HL-60/S4 (cell line): ENCODE results near the gene ZNF132.
"Not testable (repeated sequence)": the region's sequence is repeated elsewhere in the genome, so short reads cannot be mapped to it uniquely, and the experiment has no call there.

Experiments used
- in situ Hi-C: fragments of 300-500 bp; cut with MboI; formaldehyde crosslinking; loops from 2 replicates; pipeline ENCODE4 v1.14.3; 2022; ENCODE audit warnings: low sequenced_read_pairs

The ZNF132 gene

DNA sequence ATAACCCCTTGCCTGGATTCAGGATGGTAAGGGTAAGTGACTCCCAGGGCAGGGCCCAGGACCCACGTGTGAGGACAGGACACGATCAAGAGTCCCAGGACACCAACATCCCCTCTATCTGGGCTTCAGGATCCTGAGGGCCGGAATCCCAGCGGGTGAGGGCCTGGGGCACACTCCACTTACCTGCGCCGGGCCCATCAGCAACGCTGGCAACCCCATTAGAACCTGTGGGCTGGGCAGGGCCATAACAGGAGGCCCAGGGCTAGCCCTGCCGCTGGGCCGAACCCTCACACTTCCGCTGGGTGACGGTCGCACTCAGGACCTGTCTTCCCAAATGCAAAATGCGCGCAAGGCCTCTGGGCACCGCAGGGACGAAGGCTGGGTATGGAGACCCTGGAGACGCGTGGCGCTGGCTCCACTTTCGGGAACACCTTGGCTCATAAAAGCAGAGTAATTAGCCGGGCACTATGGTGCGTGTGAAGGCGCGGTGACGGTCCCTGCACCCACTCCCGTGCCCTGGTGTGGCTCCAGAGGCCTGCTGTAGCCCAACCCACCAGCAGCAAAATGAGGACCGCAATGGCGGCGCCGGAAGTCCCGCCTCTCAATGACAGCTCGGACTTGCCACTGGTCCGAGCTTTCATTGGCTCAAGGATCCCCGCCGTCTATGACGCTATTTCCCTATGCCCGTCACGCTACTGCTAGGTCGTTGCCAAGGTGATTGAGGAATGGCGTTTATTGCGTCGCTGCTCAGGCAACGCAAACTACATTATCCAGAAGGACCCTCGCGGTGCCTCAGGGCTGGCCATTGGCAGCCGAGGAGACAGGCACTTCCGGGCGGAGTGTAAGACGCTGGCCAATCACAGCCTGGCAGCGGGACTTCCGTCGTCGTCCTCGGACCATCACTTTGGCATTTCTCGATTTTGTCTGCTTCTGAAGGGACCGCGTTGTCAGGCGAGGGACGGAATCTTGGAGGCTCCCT is at the start of gene ZNF132:
ZNF132 (minus strand) TSS at position 578 of the 979 bp plus-strand sequence; CDS start at position 246, 332 bp downstream.
- in situ Hi-C loops = no loop called here

DNA sequence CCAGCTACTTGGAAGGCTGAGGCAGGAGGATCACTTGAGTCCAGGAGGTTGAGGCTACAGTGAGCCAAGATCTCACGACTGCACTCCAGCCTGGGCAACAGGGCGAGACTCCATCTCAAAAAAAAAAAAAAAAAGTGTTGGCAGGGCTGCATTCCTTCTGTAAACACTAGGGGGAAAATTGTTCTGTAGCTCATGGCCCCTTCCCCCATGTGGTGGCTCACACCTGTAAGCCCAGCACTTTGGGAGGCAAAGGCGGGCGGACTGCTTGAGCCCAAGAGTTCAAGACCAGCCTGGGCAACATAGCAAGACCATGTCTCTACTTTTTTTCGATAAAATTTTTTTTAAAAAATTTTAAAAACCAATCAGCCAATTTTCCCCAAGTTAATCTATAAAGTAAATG is 44.4 kb upstream of the ZNF132 start:
- in situ Hi-C loops = not testable (repeated sequence)

DNA sequence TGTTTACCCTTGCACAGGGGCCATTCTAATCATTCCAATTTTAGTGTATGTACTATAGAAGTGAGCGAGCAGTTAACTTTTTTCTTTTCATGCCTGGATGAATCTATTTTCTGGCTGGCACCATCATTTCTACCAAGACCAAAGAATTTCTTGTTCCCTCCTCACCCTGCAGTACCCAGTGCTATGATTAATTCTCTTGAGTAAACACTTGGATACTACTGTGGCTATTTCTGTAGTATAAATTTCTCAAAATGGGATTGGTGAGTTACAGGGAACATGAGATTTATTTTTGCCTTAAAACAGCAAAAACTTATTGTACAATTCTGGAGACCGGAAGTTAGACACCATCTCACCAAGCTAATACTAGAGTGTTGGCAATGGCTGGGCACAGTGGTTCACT is 43.8 kb upstream of the ZNF132 start:
- in situ Hi-C loops = no loop called here

DNA sequence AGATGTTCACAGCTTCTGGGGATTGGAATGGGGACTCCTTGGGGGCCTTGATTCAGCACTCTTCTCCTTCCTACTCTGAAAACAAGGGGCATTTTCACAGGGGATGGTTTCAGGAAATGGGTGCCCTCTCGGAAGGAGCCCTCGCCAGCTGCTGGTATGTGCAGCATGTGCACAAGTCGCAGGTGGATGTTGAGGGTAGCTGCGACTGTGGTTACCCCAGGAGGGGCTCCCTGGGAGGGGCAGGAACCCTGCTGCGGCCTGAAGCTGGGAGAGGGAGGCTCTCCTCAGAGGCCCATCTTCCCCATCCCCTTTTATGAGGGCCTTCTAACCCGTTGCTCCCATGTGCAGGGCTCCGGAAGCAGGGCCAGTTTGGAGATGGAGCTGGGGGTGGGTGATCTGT is 42.4 kb upstream of the ZNF132 start:
- in situ Hi-C loops = no loop called here

DNA sequence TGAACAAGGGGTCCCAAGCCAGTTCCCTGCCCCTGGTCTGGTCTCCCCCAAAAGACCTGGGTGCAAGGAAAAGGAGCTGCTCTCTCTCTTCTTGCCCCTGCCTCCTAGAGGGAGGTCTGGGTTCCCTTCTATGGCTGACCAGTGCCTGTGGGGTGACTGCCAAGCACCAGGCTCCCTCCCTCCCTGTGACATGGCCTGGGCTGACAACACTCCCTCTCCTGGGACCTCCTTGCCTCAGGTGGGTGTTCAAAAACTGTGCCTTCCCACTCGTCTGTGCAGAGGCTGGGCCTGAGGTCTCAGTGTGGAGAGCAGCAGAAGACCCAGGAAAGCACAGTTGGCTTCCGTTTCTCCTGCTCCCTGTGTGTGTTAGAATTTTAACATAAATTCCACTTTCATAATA is 40.9 kb upstream of the ZNF132 start:
- in situ Hi-C loops = no loop called here

- in situ Hi-C loops = no loop called here
Measured at GRCh38 chr19:58480481-58480830, 40.5 kb upstream of the ZNF132 start.

DNA sequence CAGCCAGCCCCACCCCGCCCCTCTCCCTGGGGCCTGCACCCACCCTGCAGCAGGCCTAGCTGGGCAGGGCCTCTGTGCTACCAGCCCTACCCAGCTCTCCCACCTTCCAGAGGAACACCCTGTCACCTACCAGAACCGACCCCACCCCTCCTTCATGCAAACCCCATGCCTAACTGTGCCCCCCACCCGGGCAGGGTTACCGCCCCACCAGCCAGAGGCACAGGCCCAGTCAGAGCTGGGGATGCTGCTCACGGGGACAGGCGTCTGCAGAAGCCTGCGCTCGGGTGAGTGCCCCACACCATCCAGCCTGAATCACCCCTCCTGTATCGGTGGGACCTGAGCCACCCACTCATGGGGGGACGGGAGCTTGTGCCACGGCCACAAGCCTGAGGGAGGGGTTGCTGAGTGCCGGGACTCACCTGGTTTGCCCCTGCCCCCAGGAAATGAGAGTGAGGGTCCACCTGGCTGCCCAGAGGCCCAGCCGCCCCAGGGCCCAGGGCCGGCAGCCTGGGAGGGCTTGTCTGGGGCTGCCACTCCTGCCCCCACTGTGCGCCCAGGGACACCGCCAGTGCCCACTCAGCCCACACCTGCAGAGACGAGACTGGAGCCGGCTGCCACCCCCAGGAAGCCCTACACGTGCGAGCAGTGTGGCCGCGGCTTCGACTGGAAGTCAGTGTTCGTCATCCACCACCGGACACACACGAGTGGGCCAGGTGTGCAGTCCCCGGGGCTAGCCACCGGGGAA is 40.0 kb upstream of the ZNF132 start:
- in situ Hi-C loops = no loop called here

DNA sequence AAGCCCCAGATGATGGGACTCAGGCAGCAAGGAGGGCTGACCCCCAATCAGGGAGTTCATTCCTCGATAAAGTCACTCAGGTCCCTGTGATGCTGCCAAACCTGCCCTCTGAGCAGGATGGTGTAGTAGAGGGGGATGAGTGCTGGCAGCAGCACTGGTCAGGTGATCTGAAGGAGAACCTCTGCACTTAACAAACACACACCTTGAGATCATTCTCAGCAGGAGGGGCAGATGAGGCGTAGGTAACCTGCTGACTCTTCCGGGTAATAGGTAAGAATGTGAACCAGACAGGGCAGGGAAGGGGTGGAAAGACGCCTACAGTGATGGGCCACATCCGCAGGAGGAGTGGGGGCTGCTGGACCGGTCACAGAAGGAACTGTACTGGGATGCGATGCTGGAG is 39.4 kb upstream of the ZNF132 start:
- in situ Hi-C loops = no loop called here

DNA sequence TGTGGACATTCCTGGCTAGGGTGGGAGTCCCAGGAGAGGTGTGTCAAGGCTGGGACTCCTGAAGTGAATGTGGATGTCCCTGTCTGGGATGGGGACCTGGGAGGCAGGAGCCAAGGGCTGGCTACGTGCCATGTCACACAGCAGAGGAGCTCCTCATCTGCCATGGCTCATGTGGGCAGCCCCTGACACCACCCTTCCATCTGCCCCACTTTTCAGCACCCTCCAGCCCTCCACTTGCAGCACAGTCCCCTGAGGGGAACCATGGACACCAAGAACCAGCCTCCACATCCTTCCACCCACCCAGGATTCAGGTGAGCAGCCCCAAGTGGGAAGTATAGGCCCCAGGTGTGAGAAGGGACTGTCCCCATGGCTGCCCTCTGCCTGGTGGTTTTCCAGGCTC is 37.9 kb upstream of the ZNF132 start:
- in situ Hi-C loops = no loop called here

GRCh38 chr19:58477130-58477529 is 37.2 kb upstream of the ZNF132 start:
- in situ Hi-C loops = no loop called here

- in situ Hi-C loops = no loop called here
Measured at GRCh38 chr19:58476498-58477015, 36.6 kb upstream of the ZNF132 start.

GRCh38 chr19:58475714-58476497 is 36.0 kb upstream of the ZNF132 start, which contains the start of gene ZNF446:
Gene ZNF446 (plus strand): TSS chr19:58476352. CDS start chr19:58477219, 867 bp downstream.
- in situ Hi-C loops = no loop called here

DNA sequence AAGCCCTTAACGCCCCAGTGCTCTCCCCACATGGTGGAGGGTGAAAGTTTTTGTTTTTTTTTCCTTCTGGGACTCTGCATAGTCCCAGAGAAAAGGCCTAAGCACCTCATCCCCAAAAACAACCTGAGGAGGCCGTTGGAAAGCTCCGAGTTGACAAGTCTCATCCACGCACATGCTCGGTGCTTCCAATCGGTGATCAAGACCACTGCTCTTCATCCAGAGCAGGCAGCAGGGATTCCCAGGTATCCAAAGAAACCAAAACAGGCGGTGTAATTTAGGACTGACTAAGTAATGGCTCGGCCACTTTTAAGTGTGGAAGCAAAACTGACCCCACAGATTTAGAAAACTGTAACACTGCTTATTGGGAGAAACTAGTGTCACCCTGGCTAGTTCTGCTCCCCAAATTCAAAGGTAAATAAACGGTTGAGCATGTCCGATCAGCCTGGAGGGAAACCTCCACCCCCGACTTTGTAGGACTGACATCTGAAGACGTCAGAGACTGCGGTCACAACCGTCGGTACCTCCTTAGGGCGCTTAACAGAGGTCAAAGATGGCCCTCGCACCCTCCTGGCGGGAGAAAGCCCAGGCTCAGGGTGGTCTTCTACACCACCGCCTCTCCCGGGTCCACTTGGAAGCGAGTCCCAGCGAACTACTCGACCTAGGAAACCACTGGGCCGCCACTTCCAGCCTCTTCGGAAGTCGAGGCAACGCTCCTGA is 35.2 kb upstream of the ZNF132 start:
- in situ Hi-C loops = no loop called here

- in situ Hi-C loops = no loop called here
Measured at GRCh38 chr19:58474291-58474996, 34.5 kb upstream of the ZNF132 start.

- in situ Hi-C loops = no loop called here
Measured at GRCh38 chr19:58473775-58474174, 33.8 kb upstream of the ZNF132 start.

GRCh38 chr19:58471736-58472135 is 31.8 kb upstream of the ZNF132 start:
- in situ Hi-C loops = no loop called here

- in situ Hi-C loops = not testable (repeated sequence)
Measured at GRCh38 chr19:58470837-58471543, 31.0 kb upstream of the ZNF132 start.

- in situ Hi-C loops = no loop called here
Measured at GRCh38 chr19:58469241-58470013, 29.5 kb upstream of the ZNF132 start.
